Stimulated activated CD4-positive, alpha-beta T cell treated with anti-CD3 and anti-CD28 coated beads, Interleukin-1b, Interleukin-23, amount 100 ng/mL, for 1 hour (primary cell): Measurements from ENCODE around the gene MAPK12.
"Not testable (repeated sequence)": the region's sequence is repeated elsewhere in the genome, so short reads cannot be mapped to it uniquely, and the experiment has no call there.

Experiments
- DNase-seq, 2 donors: peaks; one replicate each; pipeline ENCODE4 v3.0.0-alpha.2; 2020; ENCODE audit warnings: low read depth in 2 of 2

The MAPK12 gene

DNA sequence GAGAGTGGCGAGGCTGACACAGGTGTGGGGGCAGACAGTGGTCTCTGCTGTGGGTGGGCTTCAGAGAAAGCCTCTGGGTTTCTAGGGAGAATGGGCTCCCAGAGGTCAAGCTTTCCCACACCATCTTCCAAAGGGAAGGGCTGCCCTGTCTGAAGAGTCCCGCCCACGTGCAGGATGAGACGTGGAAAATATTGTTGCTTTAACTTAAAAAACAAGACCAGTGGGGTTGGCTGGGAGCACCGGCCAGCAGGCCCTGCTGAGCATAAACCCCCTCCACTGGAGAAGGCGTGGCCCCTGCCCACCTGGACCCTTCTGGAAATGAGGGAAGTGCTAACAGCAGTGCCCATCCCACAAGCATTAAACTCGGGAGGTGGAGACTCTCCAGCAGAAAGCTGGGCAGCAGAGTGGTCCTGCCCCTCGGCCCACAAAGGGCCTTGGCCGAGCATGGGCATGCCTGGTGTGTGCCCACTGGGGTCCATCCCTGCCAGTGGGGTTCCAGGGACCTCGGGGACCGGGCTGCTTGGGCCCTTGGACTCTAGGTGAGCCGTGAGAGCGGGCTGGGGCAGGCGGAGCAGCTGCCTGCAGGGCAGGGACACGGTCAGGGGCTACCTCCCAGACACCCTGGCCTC is 45.3 kb downstream of the MAPK12 start:
- no peak for DNase-seq

GRCh38 chr22:50215297-50216054 is 46.0 kb downstream of the MAPK12 start:
- no peak for DNase-seq

- DNase-seq, result no peak
These were observed 48.2 kb downstream of the MAPK12 start for GRCh38 chr22:50213263-50213662.

DNA sequence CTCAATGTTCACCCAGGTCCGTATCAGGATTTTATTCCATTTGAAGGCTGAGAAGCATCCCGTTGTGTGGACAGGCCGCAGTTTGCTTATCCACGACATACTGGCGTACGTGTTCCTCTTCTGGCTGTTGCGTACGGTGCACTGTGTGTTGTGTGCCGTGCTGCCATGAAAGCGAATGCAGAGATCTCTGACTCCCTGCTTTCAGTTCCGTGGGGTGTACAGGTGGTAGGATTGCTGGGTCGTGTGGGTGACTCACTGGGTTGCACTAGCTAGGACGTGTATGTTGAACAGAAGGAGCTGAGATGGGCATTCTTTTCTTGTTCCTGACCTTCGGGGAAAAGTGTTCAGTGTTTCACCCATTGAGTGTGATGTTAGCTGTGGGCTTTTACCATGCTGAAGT is 50.3 kb downstream of the MAPK12 start:
- DNase-seq, result no peak

DNA sequence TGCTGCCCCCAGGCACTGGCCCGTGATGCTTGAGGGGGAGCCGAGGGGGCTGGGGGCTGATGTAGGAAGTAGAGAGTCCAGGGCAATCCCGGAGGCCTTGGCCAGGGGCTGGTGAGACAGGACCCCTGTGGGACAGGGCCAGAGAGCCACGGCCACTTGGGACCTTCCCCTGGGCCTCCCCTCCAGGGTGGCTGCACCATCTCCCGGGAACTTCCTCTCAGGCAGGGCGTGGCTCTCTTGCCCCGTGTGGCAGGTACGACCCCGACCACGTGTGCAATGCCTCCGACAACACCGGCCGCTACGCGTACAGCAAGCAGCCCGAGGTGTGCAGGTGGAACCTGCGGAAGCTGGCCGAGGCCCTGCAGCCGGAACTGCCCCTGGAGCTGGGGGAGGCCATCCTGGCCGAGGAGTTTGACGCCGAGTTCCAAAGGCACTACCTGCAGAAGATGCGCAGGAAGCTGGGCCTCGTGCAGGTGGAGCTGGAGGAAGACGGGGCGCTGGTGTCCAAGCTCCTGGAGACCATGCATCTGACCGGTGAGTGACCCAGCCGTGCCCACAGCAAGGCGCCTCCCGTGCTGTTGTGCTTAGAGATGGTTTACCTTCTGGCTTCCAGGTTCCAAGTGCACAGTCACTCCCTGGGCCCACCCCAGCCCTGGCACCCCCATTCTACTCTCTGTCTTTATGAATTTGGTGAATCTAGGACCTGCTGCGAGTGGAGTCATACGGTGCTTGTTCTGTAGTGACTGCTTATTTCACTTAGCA is 50.9 kb downstream of the MAPK12 start:
- no peak for DNase-seq

GRCh38 chr22:50209893-50210292 is 51.6 kb downstream of the MAPK12 start:
- DNase-seq, result peak; percentile 42 to 52

DNA sequence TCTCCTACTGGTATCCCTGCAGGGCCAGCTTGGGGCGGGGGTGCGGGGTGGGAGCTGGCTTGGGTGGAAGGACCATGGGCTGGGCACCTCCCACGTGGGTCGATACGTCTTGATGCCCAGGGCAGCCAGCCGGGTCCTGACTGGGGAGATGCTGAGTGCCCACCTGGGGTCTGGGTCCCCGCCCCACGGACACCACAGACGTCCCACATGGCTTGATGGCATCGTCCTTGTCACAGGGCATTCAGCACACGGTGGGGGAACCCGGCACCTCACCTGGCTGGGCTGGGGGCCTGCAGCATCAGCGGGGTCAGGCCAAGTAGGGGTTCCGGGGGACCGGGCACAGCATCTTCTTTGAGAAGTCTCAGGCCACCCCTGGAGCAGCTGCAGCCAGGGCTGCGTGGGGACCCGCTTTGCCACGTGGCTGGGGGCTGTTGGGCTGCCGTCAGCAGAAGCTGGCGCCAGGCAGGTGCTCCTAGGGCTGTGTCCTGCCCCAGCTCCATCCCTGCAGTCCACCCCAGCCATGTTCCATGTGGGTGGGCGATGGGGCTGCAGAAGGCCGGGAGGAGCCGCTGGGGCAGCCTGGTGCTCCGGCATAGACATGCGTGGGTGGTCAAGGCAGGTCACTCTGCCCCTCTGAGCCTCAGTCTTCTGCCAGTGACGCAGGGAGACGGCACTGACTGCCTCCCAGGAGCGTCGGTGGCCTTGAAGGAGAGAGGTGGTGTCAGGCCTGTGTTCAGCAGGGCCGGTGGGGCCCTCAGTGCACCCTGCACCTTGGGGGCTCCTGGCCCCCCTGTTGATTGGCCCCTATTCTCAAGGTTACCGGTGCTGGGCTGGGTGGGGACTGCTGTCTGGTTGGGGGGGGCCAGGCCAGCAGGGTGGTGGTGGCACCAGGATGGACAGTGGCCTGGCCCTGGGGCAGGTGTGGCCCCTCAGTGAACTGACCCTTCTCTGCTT is 52.3 kb downstream of the MAPK12 start:
- DNase-seq, result no peak

- no peak for DNase-seq
These were observed 53.0 kb downstream of the MAPK12 start for GRCh38 chr22:50208430-50208938.

GRCh38 chr22:50207383-50208140 is 53.9 kb downstream of the MAPK12 start:
- no peak for DNase-seq

- DNase-seq, result no peak
These were observed 54.9 kb downstream of the MAPK12 start for GRCh38 chr22:50206599-50206998.

GRCh38 chr22:50205781-50206569 is 55.5 kb downstream of the MAPK12 start:
- DNase-seq, result no peak

GRCh38 chr22:50204998-50205397 is 56.5 kb downstream of the MAPK12 start:
- DNase-seq, result not testable (repeated sequence)

DNA sequence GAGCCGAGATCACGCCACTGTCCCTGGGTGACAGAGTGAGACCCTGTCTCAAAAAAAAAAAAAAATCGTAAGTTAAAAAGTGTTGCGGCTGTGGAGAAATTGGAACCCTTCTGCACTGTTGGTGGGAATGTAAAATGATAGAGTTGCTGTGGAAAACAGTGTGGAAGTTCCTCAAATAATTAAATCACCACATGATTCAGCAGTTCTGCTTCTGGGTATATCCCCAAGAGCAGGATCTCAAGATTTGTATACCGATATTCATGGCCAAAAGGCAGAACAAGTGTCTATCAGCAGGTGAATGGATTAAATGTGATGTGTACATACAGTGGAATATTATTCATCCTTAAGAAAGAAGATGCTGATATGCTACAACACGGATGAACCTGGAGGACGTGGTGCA is 56.9 kb downstream of the MAPK12 start:
- DNase-seq, result no peak

- no peak for DNase-seq
These were observed 58.2 kb downstream of the MAPK12 start for GRCh38 chr22:50203288-50203687.
